K562 (cell line): ENCODE results near the gene RALB. TPM values are rescaled to one million over a fixed set of nuclear protein-coding genes. Genes with fewer than 3 reads are reported as not detected.

Source experiments
- CCNT2 ChIP-seq: IDR thresholded peaks from 2 replicates; pipeline ENCODE4 v1.6.1; 2011; ENCODE audit warnings: borderline replicate concordance, low read depth, mild to moderate bottlenecking, moderate library complexity, mixed read lengths, low read length; ENCODE audit not compliant: insufficient read length; ENCODE audit errors: extremely low read depth
- CHD4 ChIP-seq: fragments of 200-600 bp; sonication (generic); IDR thresholded peaks from 3 replicates; pipeline ENCODE4 v1.6.1; 2012; ENCODE audit warnings: low read depth, mild to moderate bottlenecking, mixed read lengths, low read length, inconsistent platforms; ENCODE audit not compliant: insufficient read depth, insufficient replicate concordance, poor library complexity, severe bottlenecking
- CREM ChIP-seq: IDR thresholded peaks from 2 replicates; pipeline ENCODE4 v1.6.1; 2014; ENCODE audit warnings: antibody characterized with exemption, low read depth
- MBD2 ChIP-seq: sonication (generic); IDR thresholded peaks from 2 replicates; pipeline ENCODE4 v1.6.1; 2016; ENCODE audit warnings: low read depth, borderline replicate concordance
- NFE2L1 ChIP-seq: fragments of 450-650 bp; IDR thresholded peaks from 2 replicates; pipeline ENCODE4 v1.6.1; 2016; ENCODE audit warnings: missing genetic modification characterization, low read depth, mild to moderate bottlenecking, missing compliant biosample characterization, moderate library complexity, borderline replicate concordance
- TBL1XR1 ChIP-seq, 2 experiments: IDR thresholded peaks; 2 replicates each; pipeline ENCODE4 v1.6.1; 2012; ENCODE audit warnings: improper control_type of control experiment in 2 of 2, low read length in 2 of 2, mild to moderate bottlenecking in 1 of 2
- XRCC4 ChIP-seq: IDR thresholded peaks from one replicate; pipeline ENCODE4 v1.6.1; 2011; ENCODE audit not compliant: insufficient read depth, insufficient read length; ENCODE audit errors: extremely low read depth
- ZNF165 ChIP-seq: fragments of 250-450 bp; sonication (Bioruptor Pico); IDR thresholded peaks from 2 replicates; pipeline ENCODE4 v1.4.0; 2020; ENCODE audit warnings: borderline replicate concordance
- ZNF184 ChIP-seq: sonication (generic); formaldehyde crosslinking; IDR thresholded peaks from 2 replicates; pipeline ENCODE4 v1.5.0; 2020; ENCODE audit warnings: missing genetic modification reagents
- ZNF311 ChIP-seq: fragments of 250-450 bp; sonication (Bioruptor Pico); IDR thresholded peaks from 2 replicates; pipeline ENCODE4 v1.4.0; 2020; ENCODE audit warnings: mild to moderate bottlenecking, moderate library complexity
- ZNF445 ChIP-seq: fragments of 250-450 bp; sonication (Bioruptor Pico); IDR thresholded peaks from 2 replicates; pipeline ENCODE4 v1.4.0; 2020; ENCODE audit warnings: low read depth, mild to moderate bottlenecking, moderate library complexity
- polyA plus RNA-seq, 8 experiments: library from polyadenylated mRNA; depleted of rRNA in 4 of 8; stranded (reverse) in 5 of 8; unstranded in 3 of 8; fragments of >200 nt; fragmentation: Nextera tagmentation in 2 of 8; fragmentation: Illumina TruSeq in 1 of 8; extraction: Ambion mirVana in 2 of 8; extraction: Trizol in 1 of 8; gene quantifications; 2 replicates each; pipeline versions ENCODE4 v1.2.1 to v1.2.3, GENCODE V29; 2011 to 2014; ENCODE audit warnings: inconsistent platforms in 1 of 8, missing spikeins in 1 of 8
- total RNA-seq, 7 experiments: library from RNA; depleted of rRNA in 6 of 7; stranded (reverse); fragments of >200 nt in 6 of 7; fragmentation: Illumina TruSeq in 2 of 7; extraction: Trizol in 2 of 7; gene quantifications; 2 replicates each; pipeline versions ENCODE4 v1.2.1 to v1.2.3, GENCODE V29; 2011 to 2021; ENCODE audit warnings: low replicate concordance in 1 of 7
- TF ChIP-seq, protein P1 (sequence below): IDR thresholded peaks from 3 replicates; pipeline ENCODE4 v1.6.1; 2011; ENCODE audit warnings: borderline replicate concordance, mild to moderate bottlenecking; ENCODE audit not compliant: insufficient read length, insufficient read depth
- TF ChIP-seq, protein P2 (sequence below): fragments of 250-450 bp; sonication (Bioruptor Pico); IDR thresholded peaks from 2 replicates; pipeline ENCODE4 v1.8.0; 2022; ENCODE audit warnings: moderate library complexity, mild to moderate bottlenecking, inconsistent platforms
- TF ChIP-seq, protein P3 (sequence below): fragments of 450-650 bp; formaldehyde crosslinking; IDR thresholded peaks from 2 replicates; pipeline ENCODE4 v1.4.0; 2020; ENCODE audit warnings: mild to moderate bottlenecking, moderate library complexity
- TF ChIP-seq, protein P4 (sequence below), 2 experiments: fragments of 450-650 bp; conservative IDR thresholded peaks; 2 replicates each; pipeline ENCODE4 v1.6.1; 2017; ENCODE audit warnings: mild to moderate bottlenecking in 2 of 2, moderate library complexity in 2 of 2
- TF ChIP-seq, protein P5 (sequence below): fragments of 250-450 bp; sonication (Bioruptor Pico); IDR thresholded peaks from 2 replicates; pipeline ENCODE4 v1.5.0; 2022; ENCODE audit warnings: mild to moderate bottlenecking
- TF ChIP-seq, protein P6 (sequence below): sonication (generic); formaldehyde crosslinking; IDR thresholded peaks from 2 replicates; pipeline ENCODE4 v1.5.0; 2020; ENCODE audit warnings: missing genetic modification reagents

RALB gene
- total and polyA plus RNA-seq, 9 of the 15 experiments (the other 6 are each of a cell fraction or from before 2014, with no cell fraction given): 14.8 to 65.6 (median 38.4) TPM

DNA sequence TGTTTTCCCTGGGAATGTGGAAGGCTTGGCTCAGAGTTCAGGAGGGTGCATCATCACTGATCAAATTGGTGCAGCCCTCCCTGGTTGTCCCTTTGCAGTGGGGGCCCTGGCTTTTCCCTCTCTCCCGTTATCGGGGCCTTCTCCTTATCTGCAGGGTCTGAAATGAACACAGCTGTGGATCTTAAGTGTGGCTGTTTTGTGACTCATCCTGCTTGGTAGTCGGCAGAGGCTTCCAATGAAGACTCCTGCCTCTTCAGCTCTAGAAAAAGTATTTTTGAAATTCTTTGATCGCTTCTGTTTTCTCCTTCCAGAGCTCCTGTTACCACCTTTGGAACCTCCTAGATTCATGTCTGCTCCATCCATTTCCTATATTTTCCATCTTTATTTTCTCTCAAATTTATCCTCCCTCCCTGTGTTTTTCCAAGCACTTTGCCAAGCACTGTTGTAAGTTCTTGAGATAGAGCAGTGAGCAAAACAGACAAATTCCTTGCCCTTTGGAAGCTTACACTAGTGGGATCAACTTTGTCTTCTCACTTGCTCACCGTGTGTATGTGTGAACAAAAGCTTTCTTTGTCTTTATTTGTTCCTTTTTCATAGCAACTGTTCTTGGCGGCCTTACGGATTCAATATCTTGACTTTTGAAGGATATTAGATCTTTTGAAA, 45.7 kb downstream of the RALB start (continued):
- TF ChIP-seq ZNF311 (CRISPR knock-in tag) (no peak), TBL1XR1 (IDR thresholded peaks at IDR 0.05; ENCODE audit: low read length in 2 of 2) (0 out of 4 replicates have a peak, but pooled peaks of 1 of the 2 experiments have one; percentile 24), XRCC4 (no peak), ZNF445 (CRISPR knock-in tag) (no peak), CHD4 (no peak), CCNT2 (no peak), ZNF184 (CRISPR knock-in tag) (no peak), ZNF165 (CRISPR knock-in tag) (no peak), CREM (peak; percentile 65; the same call in 1 of the 2 replicates), NFE2L1 (no peak), MBD2 (no peak)
- TF ChIP-seq, protein P1, sequence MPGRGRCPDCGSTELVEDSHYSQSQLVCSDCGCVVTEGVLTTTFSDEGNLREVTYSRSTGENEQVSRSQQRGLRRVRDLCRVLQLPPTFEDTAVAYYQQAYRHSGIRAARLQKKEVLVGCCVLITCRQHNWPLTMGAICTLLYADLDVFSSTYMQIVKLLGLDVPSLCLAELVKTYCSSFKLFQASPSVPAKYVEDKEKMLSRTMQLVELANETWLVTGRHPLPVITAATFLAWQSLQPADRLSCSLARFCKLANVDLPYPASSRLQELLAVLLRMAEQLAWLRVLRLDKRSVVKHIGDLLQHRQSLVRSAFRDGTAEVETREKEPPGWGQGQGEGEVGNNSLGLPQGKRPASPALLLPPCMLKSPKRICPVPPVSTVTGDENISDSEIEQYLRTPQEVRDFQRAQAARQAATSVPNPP: no peak
- TF ChIP-seq, protein P2, sequence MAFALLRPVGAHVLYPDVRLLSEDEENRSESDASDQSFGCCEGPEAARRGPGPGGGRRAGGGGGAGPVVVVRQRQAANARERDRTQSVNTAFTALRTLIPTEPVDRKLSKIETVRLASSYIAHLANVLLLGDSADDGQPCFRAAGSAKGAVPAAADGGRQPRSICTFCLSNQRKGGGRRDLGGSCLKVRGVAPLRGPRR: no peak
- TF ChIP-seq, protein P3, sequence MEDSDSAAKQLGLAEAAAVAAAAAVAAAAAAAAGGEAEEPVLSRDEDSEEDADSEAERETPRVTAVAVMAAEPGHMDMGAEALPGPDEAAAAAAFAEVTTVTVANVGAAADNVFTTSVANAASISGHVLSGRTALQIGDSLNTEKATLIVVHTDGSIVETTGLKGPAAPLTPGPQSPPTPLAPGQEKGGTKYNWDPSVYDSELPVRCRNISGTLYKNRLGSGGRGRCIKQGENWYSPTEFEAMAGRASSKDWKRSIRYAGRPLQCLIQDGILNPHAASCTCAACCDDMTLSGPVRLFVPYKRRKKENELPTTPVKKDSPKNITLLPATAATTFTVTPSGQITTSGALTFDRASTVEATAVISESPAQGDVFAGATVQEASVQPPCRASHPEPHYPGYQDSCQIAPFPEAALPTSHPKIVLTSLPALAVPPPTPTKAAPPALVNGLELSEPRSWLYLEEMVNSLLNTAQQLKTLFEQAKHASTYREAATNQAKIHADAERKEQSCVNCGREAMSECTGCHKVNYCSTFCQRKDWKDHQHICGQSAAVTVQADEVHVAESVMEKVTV (CRISPR knock-in tag): no peak
- TF ChIP-seq, protein P4, sequence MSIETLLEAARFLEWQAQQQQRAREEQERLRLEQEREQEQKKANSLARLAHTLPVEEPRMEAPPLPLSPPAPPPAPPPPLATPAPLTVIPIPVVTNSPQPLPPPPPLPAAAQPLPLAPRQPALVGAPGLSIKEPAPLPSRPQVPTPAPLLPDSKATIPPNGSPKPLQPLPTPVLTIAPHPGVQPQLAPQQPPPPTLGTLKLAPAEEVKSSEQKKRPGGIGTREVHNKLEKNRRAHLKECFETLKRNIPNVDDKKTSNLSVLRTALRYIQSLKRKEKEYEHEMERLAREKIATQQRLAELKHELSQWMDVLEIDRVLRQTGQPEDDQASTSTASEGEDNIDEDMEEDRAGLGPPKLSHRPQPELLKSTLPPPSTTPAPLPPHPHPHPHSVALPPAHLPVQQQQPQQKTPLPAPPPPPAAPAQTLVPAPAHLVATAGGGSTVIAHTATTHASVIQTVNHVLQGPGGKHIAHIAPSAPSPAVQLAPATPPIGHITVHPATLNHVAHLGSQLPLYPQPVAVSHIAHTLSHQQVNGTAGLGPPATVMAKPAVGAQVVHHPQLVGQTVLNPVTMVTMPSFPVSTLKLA (conservative IDR thresholded peaks at IDR 0.05): no peak
- TF ChIP-seq, protein P5, sequence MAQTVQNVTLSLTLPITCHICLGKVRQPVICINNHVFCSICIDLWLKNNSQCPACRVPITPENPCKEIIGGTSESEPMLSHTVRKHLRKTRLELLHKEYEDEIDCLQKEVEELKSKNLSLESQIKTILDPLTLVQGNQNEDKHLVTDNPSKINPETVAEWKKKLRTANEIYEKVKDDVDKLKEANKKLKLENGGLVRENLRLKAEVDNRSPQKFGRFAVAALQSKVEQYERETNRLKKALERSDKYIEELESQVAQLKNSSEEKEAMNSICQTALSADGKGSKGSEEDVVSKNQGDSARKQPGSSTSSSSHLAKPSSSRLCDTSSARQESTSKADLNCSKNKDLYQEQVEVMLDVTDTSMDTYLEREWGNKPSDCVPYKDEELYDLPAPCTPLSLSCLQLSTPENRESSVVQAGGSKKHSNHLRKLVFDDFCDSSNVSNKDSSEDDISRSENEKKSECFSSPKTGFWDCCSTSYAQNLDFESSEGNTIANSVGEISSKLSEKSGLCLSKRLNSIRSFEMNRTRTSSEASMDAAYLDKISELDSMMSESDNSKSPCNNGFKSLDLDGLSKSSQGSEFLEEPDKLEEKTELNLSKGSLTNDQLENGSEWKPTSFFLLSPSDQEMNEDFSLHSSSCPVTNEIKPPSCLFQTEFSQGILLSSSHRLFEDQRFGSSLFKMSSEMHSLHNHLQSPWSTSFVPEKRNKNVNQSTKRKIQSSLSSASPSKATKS (CRISPR knock-in tag): no peak
- TF ChIP-seq, protein P6, sequence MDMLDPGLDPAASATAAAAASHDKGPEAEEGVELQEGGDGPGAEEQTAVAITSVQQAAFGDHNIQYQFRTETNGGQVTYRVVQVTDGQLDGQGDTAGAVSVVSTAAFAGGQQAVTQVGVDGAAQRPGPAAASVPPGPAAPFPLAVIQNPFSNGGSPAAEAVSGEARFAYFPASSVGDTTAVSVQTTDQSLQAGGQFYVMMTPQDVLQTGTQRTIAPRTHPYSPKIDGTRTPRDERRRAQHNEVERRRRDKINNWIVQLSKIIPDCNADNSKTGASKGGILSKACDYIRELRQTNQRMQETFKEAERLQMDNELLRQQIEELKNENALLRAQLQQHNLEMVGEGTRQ: no peak
